ENCODE measurements around the gene IFT80.

Gene IFT80

GRCh38 chr3:160413613-160414248 is 14.7 kb upstream of the IFT80 start:
- Histone ChIP-seq H3K36me3 (ENCODE audit: insufficient read depth, low read length) (peaks cover 96% of the 10 kb centered on the region), H3F3A (ENCODE audit: insufficient read depth, low read length) (peaks cover 22% of the 10 kb centered on the region), H3K4me2 (ENCODE audit: low read length) (no peak overlapping the region), H4K20me1 (ENCODE audit: insufficient read depth, low read length) (no peaks in the 10 kb centered on the region), H3K79me2 (ENCODE audit: insufficient read depth, low read length) (peaks cover 30% of the 10 kb centered on the region; the same call in 1 of the 2 replicates), H3K4me1 (ENCODE audit: insufficient read depth, low read length, severe bottlenecking) (no peaks in the 10 kb centered on the region), H3K27me3 (ENCODE audit: insufficient read depth, low read length) (no peaks in the 10 kb centered on the region), H3K9me2 (ENCODE audit: low read depth, low read length) (no peaks in the 10 kb centered on the region), H3K9ac (ENCODE audit: low read length) (no peak overlapping the region), H3K27ac (ENCODE audit: low read depth, low read length, poor library complexity, severe bottlenecking) (no peak overlapping the region), H3K4me3 (ENCODE audit: low read depth, low read length, poor library complexity, severe bottlenecking) (no peak overlapping the region), H3K9me3 (ENCODE audit: low read length) (no peaks in the 10 kb centered on the region), H2AFZ (ENCODE audit: low read length) (no peak overlapping the region)
- TF ChIP-seq CTCF (IDR thresholded peaks at IDR 0.05; ENCODE audit: low read length) (peak; percentile 95), EZH2 (IDR thresholded peaks at IDR 0.05; ENCODE audit: borderline replicate concordance, low read length) (no peak)

GRCh38 chr3:160412477-160412876 is 13.5 kb upstream of the IFT80 start:
- Histone ChIP-seq H2AFZ (ENCODE audit: low read length) (no peak overlapping the region), H3K9ac (ENCODE audit: low read length) (no peak overlapping the region), H3F3A (ENCODE audit: insufficient read depth, low read length) (peaks cover 29% of the 10 kb centered on the region), H3K36me3 (ENCODE audit: insufficient read depth, low read length) (peaks cover 96% of the 10 kb centered on the region), H3K4me3 (ENCODE audit: low read depth, low read length, poor library complexity, severe bottlenecking) (no peak overlapping the region), H3K9me2 (ENCODE audit: low read depth, low read length) (no peaks in the 10 kb centered on the region), H3K4me1 (ENCODE audit: insufficient read depth, low read length, severe bottlenecking) (no peaks in the 10 kb centered on the region), H3K79me2 (ENCODE audit: insufficient read depth, low read length) (peaks cover 43% of the 10 kb centered on the region), H3K27me3 (ENCODE audit: insufficient read depth, low read length) (no peaks in the 10 kb centered on the region), H3K9me3 (ENCODE audit: low read length) (no peaks in the 10 kb centered on the region), H3K27ac (ENCODE audit: low read depth, low read length, poor library complexity, severe bottlenecking) (no peak overlapping the region), H4K20me1 (ENCODE audit: insufficient read depth, low read length) (no peaks in the 10 kb centered on the region), H3K4me2 (ENCODE audit: low read length) (no peak overlapping the region)
- TF ChIP-seq EZH2 (IDR thresholded peaks at IDR 0.05; ENCODE audit: borderline replicate concordance, low read length) (no peak), CTCF (IDR thresholded peaks at IDR 0.05; ENCODE audit: low read length) (no peak)

GRCh38 chr3:160409812-160410610 is 11.0 kb upstream of the IFT80 start:
- Histone ChIP-seq H3K27ac (ENCODE audit: low read depth, low read length, poor library complexity, severe bottlenecking) (no peak overlapping the region), H3K27me3 (ENCODE audit: insufficient read depth, low read length) (no peaks in the 10 kb centered on the region), H3F3A (ENCODE audit: insufficient read depth, low read length) (peaks cover 21% of the 10 kb centered on the region), H3K9ac (ENCODE audit: low read length) (no peak overlapping the region), H3K79me2 (ENCODE audit: insufficient read depth, low read length) (peaks cover 62% of the 10 kb centered on the region), H3K36me3 (ENCODE audit: insufficient read depth, low read length) (peaks cover 96% of the 10 kb centered on the region), H4K20me1 (ENCODE audit: insufficient read depth, low read length) (no peaks in the 10 kb centered on the region; the same call in 1 of the 2 replicates), H3K9me3 (ENCODE audit: low read length) (no peaks in the 10 kb centered on the region), H3K9me2 (ENCODE audit: low read depth, low read length) (no peaks in the 10 kb centered on the region), H2AFZ (ENCODE audit: low read length) (no peak overlapping the region), H3K4me2 (ENCODE audit: low read length) (no peak overlapping the region), H3K4me1 (ENCODE audit: insufficient read depth, low read length, severe bottlenecking) (peaks cover 5% of the 10 kb centered on the region), H3K4me3 (ENCODE audit: low read depth, low read length, poor library complexity, severe bottlenecking) (no peak overlapping the region)
- TF ChIP-seq EZH2 (IDR thresholded peaks at IDR 0.05; ENCODE audit: borderline replicate concordance, low read length) = no peak
- TF ChIP-seq CTCF (IDR thresholded peaks at IDR 0.05; ENCODE audit: low read length) = no peak

Data from OCI-LY1 (cell line).